Gastrocnemius medialis (tissue), 4 donors: Measurements from ENCODE around the gene RIPK3.

Experiments used
- CTCF ChIP-seq, 5 experiments: fragments of 450-650 bp in 3 of 5; fragments of 200-600 bp in 2 of 5; sonication (generic) in 2 of 5; IDR thresholded peaks in 4 of 5; conservative IDR thresholded peaks in 1 of 5; 1 replicate in 4 of 5; 2 replicates in 1 of 5; pipeline ENCODE4 v1.5.1; 2016 to 2019; ENCODE audit warnings: antibody characterized with exemption in 5 of 5, mild to moderate bottlenecking in 3 of 5, moderate library complexity in 3 of 5
- POLR2A ChIP-seq, 2 donors: fragments of 450-650 bp; IDR thresholded peaks; one replicate each; pipeline ENCODE4 v1.6.1; 2017; ENCODE audit warnings: antibody characterized with exemption in 2 of 2, mild to moderate bottlenecking in 2 of 2, moderate library complexity in 2 of 2

DNA sequence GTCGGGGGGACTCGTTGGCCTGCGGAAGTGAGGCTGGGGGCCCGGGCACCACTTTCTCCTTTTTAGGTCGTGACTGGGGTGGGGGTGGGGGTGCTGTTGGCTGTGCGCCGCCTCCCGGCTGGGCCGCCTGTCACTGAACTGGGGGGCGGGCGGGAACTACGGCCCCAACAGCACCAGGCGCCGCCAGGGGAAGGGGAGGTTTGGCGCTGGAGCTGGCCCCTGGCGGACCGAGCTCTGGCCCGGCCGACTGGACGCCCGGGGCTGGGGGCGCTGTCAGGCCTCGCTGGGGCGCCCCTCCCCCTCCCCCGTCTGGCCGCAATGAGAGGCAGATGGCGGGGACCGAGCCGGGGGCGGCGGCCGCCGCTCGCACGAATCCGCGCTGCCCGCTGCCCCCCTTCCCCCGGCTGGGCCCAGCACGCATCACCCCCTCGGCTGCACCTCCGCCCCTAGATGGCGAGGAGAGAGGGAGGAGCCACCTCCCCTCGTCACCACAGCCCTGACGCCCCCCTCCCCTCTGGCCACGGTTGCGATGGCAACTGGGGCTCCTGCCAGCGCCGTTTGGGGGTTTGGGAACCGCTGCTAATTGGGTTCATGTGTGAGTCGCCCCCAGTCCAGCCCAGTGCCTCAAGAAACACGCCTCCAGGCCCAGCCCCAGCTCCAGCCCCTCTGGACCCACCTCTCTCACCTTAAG lies 28.9 kb upstream of the RIPK3 start:
- no peak for TF ChIP-seq CTCF (IDR thresholded peaks at IDR 0.05 in 4 of 5, conservative IDR thresholded peaks at IDR 0.05 in 1 of 5)
- peak in 1 of 2 donors; percentile 15 for TF ChIP-seq POLR2A (IDR thresholded peaks at IDR 0.05)
